ENCODE measurements around the gene PLCXD3.
A peak's percentile ranks its signal among the peaks of the same experiment; 100 is the strongest.
"Not testable (repeated sequence)": the region's sequence is repeated elsewhere in the genome, so short reads cannot be mapped to it uniquely, and the experiment has no call there.

The PLCXD3 gene, protein sequence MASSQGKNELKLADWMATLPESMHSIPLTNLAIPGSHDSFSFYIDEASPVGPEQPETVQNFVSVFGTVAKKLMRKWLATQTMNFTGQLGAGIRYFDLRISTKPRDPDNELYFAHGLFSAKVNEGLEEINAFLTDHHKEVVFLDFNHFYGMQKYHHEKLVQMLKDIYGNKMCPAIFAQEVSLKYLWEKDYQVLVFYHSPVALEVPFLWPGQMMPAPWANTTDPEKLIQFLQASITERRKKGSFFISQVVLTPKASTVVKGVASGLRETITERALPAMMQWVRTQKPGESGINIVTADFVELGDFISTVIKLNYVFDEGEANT

DNA sequence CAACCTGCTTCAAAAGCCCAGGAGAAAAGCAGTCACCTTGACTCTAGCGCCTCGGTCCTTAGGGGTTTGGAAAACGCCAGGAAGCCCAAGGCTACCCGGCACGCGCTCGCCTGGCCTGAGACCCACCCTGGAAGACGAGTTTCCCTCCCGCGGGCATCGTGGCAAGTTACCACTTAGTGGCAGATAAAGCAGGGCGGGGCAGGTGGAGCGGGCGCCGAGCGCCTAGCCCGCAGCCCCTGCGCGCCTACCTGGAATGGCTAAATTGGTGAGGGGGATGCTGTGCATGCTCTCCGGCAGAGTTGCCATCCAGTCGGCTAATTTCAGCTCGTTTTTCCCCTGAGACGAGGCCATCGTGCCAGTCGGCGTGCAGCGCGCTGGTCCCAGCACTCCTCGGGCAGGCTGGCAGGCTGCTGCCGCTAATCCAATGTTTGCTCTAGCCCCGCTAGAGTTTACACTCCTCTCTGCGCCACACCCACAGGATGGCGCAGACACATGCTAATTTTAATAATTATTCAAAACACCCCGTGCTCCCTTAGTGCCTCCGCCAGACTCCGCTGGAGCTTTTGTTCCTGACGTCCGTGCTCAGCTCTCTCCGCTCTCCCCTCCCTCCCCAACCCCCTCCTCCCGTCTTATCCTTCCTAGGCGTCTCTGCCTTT is at the start of gene PLCXD3:
PLCXD3 (minus strand) TSS at position 426 of the 656 bp plus-strand sequence; CDS start at position 351, 75 bp downstream.
- DNase-seq: no peak

DNA sequence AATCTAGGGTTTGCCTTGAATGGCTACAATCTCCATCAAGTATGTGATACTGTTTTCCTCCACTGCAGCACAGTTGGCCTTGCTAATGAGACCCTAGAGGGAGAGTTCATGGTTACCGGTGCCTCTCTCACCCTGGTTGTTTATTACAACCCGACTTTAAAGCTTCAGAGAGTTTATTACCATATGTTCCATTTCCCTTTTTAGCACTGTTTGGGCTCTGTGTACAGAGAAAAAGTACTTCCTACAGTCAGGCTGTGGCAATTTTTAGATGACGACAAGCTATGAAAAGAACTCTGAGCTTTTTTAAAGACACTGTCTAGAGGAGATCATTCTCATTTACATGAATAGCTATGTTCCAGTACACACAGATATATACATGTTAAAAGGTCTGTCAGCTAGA is 48.8 kb upstream of the PLCXD3 start:
- DNase-seq: no peak

DNA sequence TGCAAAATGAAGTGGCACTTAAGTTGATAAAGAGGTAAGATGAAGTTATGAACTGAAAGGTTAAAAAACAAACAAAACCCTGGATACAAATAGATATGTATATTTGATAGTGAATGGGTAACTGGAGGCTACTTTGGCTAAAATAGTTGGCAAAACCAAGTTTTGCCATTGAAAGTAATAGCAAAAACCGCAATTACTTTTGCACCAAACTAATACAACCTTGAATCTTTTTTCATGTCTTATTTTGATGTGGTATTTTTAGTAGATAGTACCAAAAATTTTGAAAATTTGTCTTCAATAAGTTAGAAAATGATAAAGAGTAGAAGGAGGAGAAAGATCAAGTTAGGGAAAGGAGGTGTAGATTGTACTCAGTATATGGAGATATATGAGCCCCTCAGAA is 47.9 kb upstream of the PLCXD3 start:
- DNase-seq: no peak

DNA sequence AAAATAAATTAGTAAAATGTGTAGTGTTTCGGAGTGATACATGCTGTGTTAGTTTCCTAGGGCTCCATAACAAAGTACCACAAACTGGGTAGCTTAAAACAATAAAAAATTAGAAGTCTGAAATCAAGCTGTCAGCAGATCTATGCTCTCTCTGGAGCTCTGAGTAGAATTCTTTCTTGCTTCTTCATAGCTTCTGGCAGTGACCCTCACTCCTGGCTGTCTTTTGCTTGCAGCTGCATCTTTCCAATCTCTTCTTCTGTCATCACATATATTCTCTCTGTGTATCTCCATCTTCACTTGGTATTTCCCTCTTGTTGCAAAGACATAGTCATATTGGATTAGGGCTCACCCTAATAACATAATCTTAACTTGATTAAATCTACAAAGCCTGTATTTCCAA is 37.6 kb upstream of the PLCXD3 start:
- DNase-seq: no peak

DNA sequence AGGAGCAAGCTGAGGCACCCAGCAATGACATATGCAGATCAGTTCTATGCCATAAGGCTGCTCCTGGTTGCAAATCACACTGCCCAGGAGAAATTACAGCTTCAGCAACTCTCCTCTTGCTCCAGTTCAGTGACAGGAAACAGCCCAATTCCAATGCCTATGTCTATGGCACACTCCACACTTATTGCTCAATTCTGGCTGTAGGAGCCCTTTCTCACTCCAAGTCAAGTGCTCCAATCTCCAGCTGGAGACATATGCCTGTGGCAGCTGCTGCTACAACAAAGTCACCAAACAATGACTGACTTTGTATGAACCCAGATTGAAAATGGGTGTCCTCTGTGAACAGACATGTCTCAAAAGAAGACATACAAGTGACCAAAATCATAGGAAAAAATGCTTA is 31.8 kb upstream of the PLCXD3 start:
- no peak for DNase-seq

DNA sequence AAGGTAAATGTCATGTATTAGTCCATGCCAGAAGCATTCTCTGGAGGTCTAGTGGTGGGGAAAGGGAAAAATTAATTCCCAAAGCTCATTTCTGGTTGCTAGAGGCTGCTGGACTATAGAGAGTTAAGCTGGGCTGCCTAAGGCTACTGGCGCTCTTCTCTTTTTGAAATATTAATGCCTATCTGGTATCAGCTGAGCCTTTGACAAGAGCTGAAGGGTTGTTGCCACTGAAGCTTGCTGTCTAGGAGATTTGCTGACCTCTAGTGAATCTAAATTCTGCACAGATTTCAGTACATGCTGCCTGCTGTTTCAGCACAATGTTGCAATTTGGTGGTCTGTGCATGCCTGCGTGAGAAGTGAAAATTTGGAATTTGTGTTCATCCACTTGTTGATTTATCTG is 29.1 kb upstream of the PLCXD3 start:
- no peak for DNase-seq

DNA sequence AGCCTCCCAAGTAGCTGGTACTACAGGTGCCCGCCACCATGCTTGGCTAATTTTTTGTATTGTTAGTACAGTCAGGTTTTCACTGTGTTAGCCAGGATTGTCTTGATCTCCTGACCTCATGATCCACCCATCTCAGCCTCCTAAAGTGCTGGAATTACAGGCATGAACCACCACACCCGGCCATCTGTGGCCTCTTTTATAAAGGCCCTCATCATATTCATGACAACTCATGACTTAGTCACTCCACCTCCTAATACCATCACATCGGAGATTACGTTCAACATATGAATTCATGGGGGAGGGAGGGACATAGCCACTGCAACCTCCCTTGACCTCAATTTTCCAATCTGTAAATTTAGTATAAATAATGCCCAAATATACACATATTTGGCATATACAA is 27.2 kb upstream of the PLCXD3 start:
- DNase-seq: no peak

DNA sequence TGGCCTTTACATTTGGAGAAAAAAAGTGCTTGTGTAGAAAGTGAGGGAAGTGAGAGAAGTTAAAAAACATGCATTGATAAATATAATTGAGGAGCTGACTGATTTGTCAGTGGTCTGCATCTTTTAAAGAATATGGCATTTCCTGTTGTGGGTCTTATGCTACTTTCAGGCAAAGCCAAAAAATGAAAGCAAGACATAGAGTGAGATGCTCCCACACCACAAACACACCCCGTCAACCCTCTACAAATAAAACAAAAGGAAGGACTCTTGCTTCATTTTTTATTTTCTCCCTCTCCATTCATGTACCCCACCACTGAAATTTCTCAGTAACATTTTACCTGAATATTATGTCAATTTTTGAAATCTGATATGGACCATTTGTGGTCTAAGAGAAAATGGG is 22.1 kb upstream of the PLCXD3 start:
- DNase-seq: no peak

DNA sequence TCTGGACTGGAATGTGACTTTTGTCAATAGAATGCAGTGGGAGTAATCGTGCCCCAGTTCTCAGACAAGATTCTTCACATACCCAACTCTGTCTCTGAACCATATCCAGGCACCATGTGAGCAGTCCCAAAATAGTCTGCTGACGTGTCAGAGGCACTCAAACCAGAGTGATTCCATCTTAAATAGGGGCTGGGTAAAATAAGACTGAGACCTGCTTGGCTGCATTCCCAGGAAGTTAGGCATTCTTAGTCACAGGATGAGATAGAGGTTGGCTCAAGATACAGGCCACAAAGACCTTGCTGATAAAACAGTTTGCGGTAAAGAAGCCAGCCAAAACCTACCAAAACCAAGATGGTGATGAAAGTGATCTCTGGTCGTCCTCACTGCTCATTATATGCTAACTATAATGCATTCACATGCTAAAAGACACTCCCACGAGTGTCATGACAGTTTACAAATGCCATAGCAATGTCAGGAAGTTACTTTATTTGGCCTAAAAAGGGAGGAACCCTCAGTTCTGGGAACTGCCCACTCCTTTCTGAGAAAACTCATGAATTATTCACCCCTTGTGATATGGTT is 16.9 kb upstream of the PLCXD3 start:
- peak; percentile 55 to 84 for DNase-seq

DNA sequence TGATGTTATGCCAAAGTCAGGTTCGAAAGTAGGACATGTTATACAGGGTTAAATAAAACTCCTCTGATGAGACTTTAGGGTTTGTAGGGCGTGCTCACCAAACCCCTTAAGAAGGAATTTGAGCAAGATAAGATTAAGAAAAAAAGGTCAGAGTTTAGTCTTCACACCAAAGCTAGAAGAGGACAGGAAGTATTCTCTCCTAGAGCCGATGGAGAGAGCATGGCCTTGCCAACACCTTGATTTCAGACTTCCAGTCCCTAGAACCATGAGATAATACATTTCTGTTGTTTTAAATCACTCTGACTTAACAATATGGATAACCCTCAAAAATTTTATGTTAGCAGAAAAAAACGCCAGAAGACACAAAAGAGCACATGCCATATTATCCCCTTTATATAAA is 16.3 kb upstream of the PLCXD3 start:
- DNase-seq: no peak

DNA sequence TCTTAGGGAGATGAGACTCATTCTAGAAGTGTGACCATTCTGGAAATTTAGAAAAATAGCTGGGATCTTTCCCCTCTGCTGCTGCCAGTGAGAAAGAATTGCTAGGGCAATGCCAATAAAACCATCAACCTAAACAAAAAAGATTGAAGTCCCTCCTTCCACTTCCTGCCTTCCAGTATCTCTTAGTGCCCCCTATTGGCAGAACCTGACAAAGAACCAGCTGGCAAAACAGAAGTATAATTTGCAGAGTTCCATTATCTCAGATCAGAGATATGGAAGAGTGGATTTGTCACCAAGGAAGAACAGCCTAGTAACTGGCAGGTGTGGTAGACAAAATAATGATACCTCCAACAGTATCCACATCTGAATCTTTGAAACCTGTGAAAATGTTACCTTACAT is 13.8 kb upstream of the PLCXD3 start:
- no peak for DNase-seq

DNA sequence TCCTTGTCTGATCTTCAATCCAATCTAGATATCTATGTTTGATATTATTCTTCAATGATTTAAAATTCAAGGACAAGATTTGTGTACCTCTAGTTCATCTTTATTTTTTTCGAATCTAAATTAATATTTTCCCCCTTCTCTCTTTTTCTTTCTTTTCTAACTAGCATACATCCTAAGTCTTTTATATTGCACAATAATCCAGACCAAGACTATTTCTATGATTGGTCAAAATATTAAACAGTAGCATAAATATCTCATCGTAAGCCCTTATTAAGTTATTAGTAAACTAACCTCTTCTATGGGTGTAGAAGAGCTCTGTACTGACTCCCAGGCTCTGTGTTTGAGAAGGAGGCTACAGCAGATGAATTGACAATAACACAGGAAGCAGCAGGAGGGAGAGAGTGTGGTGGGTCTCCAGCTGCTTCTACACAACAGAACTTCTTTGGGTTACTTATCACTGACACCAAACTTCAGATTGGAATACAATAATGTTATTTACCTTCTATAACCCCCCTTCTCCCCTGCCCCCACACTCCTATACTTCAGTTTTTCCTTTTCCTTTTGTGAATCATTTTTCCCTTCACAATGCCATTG is 11.9 kb upstream of the PLCXD3 start:
- DNase-seq: no peak

DNA sequence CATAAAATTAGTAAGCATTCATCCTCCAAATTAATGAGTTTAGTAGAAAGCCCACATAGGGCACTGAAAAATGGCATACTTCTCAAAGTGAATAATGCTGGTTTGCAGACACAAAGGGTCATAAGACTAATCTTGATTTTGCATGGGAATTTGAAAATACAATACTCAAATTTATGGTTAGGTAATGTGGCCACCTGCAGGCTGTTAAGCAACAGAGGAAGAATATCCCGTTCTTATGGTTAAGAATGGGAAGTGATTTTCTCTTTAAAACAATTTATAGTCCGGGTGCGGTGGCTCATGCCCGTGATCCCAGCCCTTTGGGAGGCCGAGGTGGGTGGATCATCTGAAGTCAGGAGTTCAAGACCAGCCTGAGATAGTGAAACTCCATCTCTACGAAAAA is 9.4 kb upstream of the PLCXD3 start:
- DNase-seq: peak in 1 of 2 experiments; percentile 17

DNA sequence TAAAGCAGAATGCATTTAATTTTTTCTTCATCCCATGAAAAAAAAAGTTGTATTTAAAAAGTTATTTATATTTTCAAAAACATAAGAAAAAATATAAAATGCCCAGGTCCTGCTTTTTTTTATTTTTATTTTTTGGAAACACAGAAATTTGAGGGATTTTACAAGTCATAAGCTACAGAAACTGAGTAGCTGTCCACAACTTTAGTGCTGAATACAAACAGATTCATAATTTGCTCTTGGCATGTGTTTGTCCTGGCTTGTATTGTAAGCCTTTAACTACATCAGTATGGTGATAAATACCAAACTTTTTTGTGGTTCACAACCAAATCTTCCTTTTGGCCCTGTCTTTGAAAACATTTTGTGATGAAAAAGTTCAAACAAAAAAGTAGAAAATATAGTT is 7.5 kb upstream of the PLCXD3 start:
- no peak for DNase-seq

DNA sequence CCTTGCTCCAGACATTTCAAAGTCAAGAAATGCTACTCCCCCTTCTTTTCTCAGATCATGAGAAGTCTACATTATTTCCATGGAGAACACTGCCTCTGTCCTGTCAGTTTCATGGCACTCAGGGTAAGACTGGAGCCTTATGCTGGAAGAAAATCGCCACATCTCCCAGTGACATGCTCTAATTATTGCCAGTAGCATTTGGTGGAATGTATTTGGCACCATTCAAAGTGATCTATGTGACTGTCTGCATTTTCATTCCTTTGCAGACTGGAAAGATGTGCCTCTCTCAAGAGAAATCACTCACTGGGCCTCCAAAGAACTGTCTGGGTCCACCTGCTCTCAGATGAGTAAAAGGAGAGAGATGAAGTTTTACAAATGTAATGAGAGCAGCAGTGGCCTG is 840 bp upstream of the PLCXD3 start:
- no peak for DNase-seq

DNA sequence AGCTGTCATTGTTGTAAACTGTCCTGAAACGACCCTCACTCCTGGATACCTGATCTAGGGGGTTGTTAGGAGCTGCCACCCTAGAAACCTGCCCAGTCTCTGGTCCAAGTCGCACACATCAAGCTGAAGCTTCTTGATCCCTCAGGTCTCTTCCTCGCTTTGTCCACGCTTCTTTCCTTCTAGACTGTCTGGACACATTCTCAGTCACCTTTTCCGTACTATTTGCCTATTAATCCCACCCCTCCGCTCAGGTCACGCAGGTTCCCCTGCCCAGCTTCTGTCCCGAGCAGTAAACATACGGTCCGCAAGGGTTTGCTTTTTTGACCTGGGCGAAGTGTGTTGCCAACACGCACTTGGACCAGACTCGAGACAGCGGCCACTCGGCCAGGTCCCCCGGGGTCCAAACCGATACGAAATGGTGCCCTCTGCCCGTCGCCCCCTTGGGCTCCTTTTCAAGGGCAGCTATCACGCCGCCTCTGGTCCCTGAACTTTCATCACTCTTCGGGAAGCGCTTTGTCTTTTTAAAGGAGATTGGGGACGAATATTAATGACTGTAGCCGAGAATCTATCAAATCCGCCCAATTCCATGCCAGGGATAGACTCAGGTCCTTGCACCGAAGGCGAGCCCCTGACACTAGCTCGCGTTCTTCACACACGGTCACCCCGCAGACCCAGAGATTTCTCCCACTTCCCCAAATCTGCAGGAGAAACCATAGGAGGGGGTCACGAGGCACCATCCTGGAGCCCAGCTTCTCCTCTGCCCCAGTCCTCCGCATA is 814 bp downstream of the PLCXD3 start:
- DNase-seq: no peak

DNA sequence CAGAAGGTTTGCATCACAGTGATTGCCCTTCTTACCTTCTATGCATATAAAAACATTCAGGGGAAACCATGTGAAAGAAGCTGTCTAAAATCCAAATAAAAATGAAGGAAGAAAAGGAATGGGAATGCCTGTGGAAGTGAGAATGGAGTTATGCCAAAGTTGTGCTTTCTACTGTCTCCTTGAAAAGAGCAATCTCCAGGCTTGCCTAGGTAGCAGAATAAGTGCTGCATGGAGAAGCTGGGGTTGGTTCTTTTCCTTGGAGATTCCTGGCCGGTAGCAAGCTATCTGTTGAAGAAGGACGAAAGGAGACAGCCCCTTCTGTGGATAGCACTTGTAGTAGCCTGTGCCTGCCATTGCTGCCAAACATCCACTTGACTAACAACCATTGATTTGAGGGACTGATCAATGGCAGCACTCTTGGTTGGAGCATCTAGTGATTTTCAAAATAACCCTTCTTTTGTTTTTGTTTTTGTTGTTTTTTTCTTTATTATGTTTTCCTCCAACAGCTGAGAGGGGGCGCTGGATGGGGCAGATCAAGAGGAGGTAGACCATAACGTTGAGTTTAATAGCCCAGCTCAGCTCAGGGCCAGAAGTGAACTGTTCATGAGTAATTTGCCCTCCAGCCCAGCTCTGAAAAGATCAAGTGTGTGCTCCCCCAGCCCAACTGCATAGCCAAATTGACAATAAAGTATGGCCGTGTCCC is 1.6 kb downstream of the PLCXD3 start:
- DNase-seq: no peak

DNA sequence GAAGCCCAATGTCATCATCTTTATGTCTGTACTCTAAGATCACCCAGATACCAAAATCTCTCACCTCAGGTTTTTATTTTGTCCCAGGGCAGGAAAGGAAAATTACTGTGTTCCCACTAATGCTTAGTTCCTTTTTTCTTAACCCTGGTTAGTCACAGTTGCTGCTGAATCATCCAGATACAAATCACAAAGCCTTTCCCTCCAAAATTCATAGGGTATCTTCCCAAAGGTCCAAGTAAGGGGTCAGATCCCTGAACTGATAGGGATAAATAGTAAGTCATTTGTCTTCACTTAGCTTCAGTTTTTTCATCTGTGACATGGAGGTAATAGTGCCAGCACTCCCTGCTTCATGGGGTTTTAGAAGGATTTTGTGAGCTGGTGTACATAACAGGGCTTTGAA is 2.2 kb downstream of the PLCXD3 start:
- DNase-seq: no peak

DNA sequence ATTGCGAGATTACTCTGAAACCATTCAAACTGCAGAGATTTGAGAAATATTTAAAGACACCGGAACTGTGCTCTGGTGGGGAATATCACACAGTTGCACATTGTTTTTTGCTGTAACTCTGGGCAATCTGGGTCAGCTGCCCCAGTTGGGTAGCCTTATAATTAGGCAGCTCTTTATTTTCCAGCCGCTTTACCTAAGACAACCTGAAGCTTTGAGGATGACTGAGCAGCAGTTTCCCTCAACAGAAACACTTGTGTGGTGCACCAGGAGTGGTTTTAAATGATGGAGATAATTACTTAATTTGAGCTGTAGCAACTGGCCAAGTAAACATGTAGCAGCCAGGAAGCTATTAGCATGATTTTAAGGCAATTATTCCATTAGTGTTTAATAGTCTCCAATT is 2.9 kb downstream of the PLCXD3 start:
- DNase-seq: no peak

DNA sequence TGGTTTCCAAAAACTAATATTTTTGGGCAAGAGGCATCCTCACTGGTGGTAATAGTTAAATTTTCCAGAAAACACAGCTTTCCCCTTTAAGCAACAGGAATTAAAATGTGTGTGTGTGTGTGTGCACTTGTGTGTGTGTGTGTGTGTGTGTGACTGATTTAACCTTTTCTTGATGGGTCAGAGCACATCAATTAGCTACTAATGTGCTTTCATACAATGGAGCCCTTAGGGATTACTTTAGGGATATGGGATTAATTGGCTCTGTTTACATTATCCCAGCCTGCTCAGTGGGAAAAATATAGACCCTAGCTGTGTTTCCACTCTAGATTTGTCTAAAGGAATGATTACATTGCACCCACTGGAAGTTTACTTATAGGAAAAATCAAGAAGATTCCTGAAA is 6.5 kb downstream of the PLCXD3 start:
- DNase-seq: no peak

DNA sequence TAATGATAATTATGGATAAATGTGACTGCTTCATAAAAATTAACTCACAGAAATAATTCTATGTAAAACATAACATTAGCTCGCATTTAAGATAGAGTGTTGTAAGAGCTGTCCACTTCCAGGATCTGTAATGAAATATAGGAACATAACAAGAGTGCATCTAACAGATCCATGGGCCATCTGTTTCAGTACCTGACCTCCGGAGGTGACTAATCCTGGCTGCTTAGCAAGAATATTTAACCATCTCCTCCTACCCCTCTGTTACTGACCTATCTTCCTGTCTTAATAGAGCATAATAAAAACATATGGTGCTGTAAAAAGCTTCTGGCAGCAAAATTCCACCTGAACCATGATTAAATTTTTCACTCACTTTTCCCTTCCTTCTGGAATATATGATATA is 7.1 kb downstream of the PLCXD3 start:
- no peak for DNase-seq

DNA sequence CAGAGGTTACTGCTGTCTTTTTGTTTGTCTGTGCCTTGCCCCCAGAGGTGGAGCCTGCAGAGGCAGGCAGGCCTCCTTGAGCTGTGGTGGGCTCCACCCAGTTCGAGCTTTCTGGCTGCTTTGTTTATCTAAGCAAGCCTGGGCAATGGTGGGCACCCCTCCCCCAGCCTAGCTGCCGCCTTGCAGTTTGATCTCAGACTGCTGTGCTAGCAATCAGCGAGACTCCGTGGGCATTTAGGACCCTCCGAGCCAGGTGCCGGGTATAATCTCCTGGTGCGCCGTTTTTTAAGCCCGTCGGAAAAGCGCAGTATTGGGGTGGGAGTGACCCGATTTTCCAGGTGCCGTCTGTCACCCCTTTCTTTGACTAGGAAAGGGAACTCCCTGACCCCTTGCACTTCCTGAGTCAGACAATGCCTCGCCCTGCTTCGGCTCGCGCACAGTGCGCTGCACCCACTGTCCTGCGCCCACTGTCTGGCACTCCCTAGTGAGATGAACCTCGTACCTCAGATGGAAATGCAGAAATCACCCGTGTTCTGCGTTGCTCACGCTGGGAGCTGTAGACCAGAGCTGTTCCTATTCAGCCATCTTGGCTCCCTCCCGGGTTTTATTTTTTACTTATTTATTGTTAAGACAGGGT is 16.8 kb downstream of the PLCXD3 start:
- DNase-seq: not testable (repeated sequence)

Measured in SW 1271 (cell line).